ENCODE data around the gene ASIC4. TPM values are rescaled to one million over a fixed set of nuclear protein-coding genes. Genes with fewer than 3 reads are reported as not detected.
A peak's percentile ranks its signal among the peaks of the same experiment; 100 is the strongest.

The ASIC4 gene
- total and polyA plus RNA-seq, 2 experiments from 2014 or later = 0.13 to 3.6 TPM

DNA sequence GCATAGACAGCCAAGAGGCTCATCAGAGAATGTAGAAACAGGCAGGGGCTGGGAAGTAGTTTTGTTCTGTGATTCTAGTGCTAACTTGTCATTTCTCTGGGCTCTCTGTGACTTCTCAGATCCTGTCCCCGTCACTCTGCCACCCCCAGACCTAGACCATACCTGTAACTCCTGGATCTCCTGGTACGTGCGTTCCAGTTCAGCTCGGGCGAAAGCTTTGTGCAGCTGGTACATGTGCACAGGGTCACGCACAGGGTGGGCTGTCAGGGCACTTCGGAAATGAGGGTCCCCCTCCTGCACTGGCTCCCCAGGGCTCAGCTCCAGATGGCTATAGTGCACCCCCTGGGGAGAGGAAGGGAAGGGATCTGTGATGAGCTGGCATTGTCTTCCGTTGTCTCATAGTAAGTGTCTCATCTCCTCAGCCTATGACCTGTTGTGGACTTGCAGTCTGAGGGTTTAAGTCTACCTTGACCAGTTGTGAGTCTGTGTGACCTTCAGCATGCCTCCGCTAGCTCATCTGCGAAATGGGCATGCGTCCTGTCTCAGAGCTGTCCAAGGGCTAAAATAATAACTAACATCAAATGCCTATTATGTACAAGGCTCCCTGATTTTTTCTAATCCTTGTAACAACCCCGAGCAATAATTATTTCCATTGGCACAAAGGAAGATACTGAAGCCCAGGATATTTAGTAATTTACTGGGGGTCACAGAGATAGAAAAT lies 26.7 kb downstream of the ASIC4 start:
- TF ChIP-seq STAT1 (IDR thresholded peaks at IDR 0.05; ENCODE audit: unreplicated experiment) = no peak
- TF ChIP-seq, protein P1, sequence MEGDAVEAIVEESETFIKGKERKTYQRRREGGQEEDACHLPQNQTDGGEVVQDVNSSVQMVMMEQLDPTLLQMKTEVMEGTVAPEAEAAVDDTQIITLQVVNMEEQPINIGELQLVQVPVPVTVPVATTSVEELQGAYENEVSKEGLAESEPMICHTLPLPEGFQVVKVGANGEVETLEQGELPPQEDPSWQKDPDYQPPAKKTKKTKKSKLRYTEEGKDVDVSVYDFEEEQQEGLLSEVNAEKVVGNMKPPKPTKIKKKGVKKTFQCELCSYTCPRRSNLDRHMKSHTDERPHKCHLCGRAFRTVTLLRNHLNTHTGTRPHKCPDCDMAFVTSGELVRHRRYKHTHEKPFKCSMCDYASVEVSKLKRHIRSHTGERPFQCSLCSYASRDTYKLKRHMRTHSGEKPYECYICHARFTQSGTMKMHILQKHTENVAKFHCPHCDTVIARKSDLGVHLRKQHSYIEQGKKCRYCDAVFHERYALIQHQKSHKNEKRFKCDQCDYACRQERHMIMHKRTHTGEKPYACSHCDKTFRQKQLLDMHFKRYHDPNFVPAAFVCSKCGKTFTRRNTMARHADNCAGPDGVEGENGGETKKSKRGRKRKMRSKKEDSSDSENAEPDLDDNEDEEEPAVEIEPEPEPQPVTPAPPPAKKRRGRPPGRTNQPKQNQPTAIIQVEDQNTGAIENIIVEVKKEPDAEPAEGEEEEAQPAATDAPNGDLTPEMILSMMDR (conservative IDR thresholded peaks at IDR 0.05; ENCODE audit: low read depth in 2 of 2) = no peak
- TF ChIP-seq, protein P2, sequence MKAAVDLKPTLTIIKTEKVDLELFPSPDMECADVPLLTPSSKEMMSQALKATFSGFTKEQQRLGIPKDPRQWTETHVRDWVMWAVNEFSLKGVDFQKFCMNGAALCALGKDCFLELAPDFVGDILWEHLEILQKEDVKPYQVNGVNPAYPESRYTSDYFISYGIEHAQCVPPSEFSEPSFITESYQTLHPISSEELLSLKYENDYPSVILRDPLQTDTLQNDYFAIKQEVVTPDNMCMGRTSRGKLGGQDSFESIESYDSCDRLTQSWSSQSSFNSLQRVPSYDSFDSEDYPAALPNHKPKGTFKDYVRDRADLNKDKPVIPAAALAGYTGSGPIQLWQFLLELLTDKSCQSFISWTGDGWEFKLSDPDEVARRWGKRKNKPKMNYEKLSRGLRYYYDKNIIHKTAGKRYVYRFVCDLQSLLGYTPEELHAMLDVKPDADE (IDR thresholded peaks at IDR 0.05) = no peak
- TF ChIP-seq POLR2AphosphoS5 (IDR thresholded peaks at IDR 0.05; ENCODE audit: low read depth) = no peak
- TF ChIP-seq CREB1 (CRISPR knock-in tag; IDR thresholded peaks at IDR 0.05; ENCODE audit: low read depth) = no peak
- TF ChIP-seq ZNF331 (CRISPR knock-in tag; IDR thresholded peaks at IDR 0.05; ENCODE audit: low read depth) = no peak
- TF ChIP-seq, protein P3, sequence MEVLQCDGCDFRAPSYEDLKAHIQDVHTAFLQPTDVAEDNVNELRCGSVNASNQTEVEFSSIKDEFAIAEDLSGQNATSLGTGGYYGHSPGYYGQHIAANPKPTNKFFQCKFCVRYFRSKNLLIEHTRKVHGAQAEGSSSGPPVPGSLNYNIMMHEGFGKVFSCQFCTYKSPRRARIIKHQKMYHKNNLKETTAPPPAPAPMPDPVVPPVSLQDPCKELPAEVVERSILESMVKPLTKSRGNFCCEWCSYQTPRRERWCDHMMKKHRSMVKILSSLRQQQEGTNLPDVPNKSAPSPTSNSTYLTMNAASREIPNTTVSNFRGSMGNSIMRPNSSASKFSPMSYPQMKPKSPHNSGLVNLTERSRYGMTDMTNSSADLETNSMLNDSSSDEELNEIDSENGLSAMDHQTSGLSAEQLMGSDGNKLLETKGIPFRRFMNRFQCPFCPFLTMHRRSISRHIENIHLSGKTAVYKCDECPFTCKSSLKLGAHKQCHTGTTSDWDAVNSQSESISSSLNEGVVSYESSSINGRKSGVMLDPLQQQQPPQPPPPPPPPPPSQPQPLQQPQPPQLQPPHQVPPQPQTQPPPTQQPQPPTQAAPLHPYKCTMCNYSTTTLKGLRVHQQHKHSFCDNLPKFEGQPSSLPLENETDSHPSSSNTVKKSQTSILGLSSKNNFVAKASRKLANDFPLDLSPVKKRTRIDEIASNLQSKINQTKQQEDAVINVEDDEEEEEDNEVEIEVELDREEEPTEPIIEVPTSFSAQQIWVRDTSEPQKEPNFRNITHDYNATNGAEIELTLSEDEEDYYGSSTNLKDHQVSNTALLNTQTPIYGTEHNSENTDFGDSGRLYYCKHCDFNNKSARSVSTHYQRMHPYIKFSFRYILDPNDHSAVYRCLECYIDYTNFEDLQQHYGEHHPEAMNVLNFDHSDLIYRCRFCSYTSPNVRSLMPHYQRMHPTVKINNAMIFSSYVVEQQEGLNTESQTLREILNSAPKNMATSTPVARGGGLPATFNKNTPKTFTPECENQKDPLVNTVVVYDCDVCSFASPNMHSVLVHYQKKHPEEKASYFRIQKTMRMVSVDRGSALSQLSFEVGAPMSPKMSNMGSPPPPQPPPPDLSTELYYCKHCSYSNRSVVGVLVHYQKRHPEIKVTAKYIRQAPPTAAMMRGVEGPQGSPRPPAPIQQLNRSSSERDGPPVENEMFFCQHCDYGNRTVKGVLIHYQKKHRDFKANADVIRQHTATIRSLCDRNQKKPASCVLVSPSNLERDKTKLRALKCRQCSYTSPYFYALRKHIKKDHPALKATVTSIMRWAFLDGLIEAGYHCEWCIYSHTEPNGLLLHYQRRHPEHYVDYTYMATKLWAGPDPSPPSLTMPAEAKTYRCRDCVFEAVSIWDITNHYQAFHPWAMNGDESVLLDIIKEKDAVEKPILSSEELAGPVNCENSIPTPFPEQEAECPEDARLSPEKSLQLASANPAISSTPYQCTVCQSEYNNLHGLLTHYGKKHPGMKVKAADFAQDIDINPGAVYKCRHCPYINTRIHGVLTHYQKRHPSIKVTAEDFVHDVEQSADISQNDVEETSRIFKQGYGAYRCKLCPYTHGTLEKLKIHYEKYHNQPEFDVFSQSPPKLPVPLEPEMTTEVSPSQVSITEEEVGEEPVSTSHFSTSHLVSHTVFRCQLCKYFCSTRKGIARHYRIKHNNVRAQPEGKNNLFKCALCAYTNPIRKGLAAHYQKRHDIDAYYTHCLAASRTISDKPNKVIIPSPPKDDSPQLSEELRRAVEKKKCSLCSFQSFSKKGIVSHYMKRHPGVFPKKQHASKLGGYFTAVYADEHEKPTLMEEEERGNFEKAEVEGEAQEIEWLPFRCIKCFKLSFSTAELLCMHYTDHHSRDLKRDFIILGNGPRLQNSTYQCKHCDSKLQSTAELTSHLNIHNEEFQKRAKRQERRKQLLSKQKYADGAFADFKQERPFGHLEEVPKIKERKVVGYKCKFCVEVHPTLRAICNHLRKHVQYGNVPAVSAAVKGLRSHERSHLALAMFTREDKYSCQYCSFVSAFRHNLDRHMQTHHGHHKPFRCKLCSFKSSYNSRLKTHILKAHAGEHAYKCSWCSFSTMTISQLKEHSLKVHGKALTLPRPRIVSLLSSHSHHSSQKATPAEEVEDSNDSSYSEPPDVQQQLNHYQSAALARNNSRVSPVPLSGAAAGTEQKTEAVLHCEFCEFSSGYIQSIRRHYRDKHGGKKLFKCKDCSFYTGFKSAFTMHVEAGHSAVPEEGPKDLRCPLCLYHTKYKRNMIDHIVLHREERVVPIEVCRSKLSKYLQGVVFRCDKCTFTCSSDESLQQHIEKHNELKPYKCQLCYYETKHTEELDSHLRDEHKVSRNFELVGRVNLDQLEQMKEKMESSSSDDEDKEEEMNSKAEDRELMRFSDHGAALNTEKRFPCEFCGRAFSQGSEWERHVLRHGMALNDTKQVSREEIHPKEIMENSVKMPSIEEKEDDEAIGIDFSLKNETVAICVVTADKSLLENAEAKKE (CRISPR knock-in tag; IDR thresholded peaks at IDR 0.05) = no peak
- TF ChIP-seq JUNB (IDR thresholded peaks at IDR 0.05; ENCODE audit: unreplicated experiment) = no peak
- Histone ChIP-seq H2AFZ (no peak overlapping the region), H3K9me2 (ENCODE audit: insufficient read depth) (no peaks in the 10 kb centered on the region), H3K79me2 (replicated peaks; ENCODE audit: insufficient read depth) (peaks cover 14% of the 10 kb centered on the region), H3K27ac (ENCODE audit: low read depth) (no peak overlapping the region), H3K36me3 (ENCODE audit: insufficient read depth) (peaks cover 9% of the 10 kb centered on the region), H3K4me3 (no peak overlapping the region), H3F3A (replicated peaks; ENCODE audit: low read depth) (peaks cover 19% of the 10 kb centered on the region), H3K4me1 (ENCODE audit: insufficient read depth) (peaks cover 29% of the 10 kb centered on the region), H4K20me1 (replicated peaks; ENCODE audit: insufficient read depth) (peaks cover 23% of the 10 kb centered on the region), H3K4me2 (no peak overlapping the region), H3K27me3 (ENCODE audit: insufficient read depth) (peaks cover 9% of the 10 kb centered on the region; the same call in 1 of the 2 replicates)
- peaks cover 33% of the 10 kb centered on the region for H3K36me3 Mint-ChIP-seq (ENCODE audit: low read depth)
- H3K9me3 Mint-ChIP-seq = no peaks in the 10 kb centered on the region; the same call in 2 of the 3 replicates
- peaks cover 29% of the 10 kb centered on the region for H3K27me3 Mint-ChIP-seq (ENCODE audit: insufficient read depth, low read depth, poor library complexity)
- H3K27ac Mint-ChIP-seq = no peak overlapping the region
- DNase-seq (ENCODE audit: low spot score) = no peak
- H3K4me1 Mint-ChIP-seq = peaks cover 41% of the 10 kb centered on the region
- peak overlapping the region; percentile 33; the same call in 1 of the 3 replicates for H3K4me3 Mint-ChIP-seq
- no peak for ATAC-seq
